ENCODE measurements around the gene ZNF525. TPM values are rescaled to one million over a fixed set of nuclear protein-coding genes. Genes with fewer than 3 reads are reported as not detected.

ZNF525 gene
- polyA plus RNA-seq, 1 of the 3 experiments (the other 2 are of a cell fraction): 2.5 TPM

- H3K9ac ChIP-seq: no peak overlapping the region
- no peaks in the 10 kb centered on the region for H3K79me2 ChIP-seq (ENCODE audit: insufficient read depth)
- no peak overlapping the region for H3K27ac ChIP-seq (ENCODE audit: low read depth in 2 of 2, low read length in 1 of 2)
- H2AFZ ChIP-seq (ENCODE audit: low read depth): no peak overlapping the region
- H3K4me1 ChIP-seq (ENCODE audit: control insufficient read depth in 1 of 2, insufficient read depth in 2 of 2, low read depth in 1 of 2, low read length in 1 of 2): no peaks in the 10 kb centered on the region
- H3K9me2 ChIP-seq: no peaks in the 10 kb centered on the region
- no peak for TF ChIP-seq USF1 (IDR thresholded peaks at IDR 0.05; ENCODE audit: borderline replicate concordance, low read depth)
- no peak for TF ChIP-seq FOXM1 (IDR thresholded peaks at IDR 0.05; ENCODE audit: low read depth)
- TF ChIP-seq TCF12 (IDR thresholded peaks at IDR 0.05): no peak
- TF ChIP-seq SMC3 (IDR thresholded peaks at IDR 0.05; ENCODE audit: low read depth, low read length): no peak
- TF ChIP-seq YY1 (IDR thresholded peaks at IDR 0.05; ENCODE audit: low read depth): no peak
- no peak for TF ChIP-seq FOXJ3 (CRISPR knock-in tag; IDR thresholded peaks at IDR 0.05)
- no peak for TF ChIP-seq FOSL2 (IDR thresholded peaks at IDR 0.05; ENCODE audit: borderline replicate concordance, low read depth)
- no peak for TF ChIP-seq USF2 (IDR thresholded peaks at IDR 0.05; ENCODE audit: borderline replicate concordance, low read depth, low read length)
- TF ChIP-seq EP300 (IDR thresholded peaks at IDR 0.05; ENCODE audit: borderline replicate concordance in 1 of 2, low read depth in 1 of 2, low read length in 1 of 2): no peak
- no peak for TF ChIP-seq PBX3 (IDR thresholded peaks at IDR 0.05)
- TF ChIP-seq REST (IDR thresholded peaks at IDR 0.05; ENCODE audit: low read depth, low read length): no peak
- no peak for TF ChIP-seq GABPA (IDR thresholded peaks at IDR 0.05; ENCODE audit: low read depth)
- no peak for TF ChIP-seq TAF1 (IDR thresholded peaks at IDR 0.05; ENCODE audit: borderline replicate concordance, low read depth, low read length)
- TF ChIP-seq JUND (IDR thresholded peaks at IDR 0.05): no peak
- TF ChIP-seq TEAD4 (IDR thresholded peaks at IDR 0.05; ENCODE audit: borderline replicate concordance, insufficient read depth): no peak
- TF ChIP-seq SIN3A (IDR thresholded peaks at IDR 0.05; ENCODE audit: borderline replicate concordance, low read depth, low read length): no peak
- no peak for TF ChIP-seq IRF3 (IDR thresholded peaks at IDR 0.05; ENCODE audit: low read depth, low read length)
- ChIA-PET CTCF (no interaction called here), POLR2A (no interaction called here)
- no peaks in the 10 kb centered on the region for H4K20me1 ChIP-seq (ENCODE audit: insufficient read depth)
- no peak overlapping the region for H3K4me2 ChIP-seq
- no peak overlapping the region; a peak in 1 of 4 replicates for H3K4me3 ChIP-seq (ENCODE audit: low read depth in 2 of 2, low read length in 1 of 2)
- no peak for DNase-seq
- no peaks in the 10 kb centered on the region for H3K27me3 ChIP-seq (ENCODE audit: insufficient read depth)
- H3K36me3 ChIP-seq (replicated peaks in 1 of 2; ENCODE audit: control insufficient read depth in 1 of 2, insufficient read depth in 2 of 2, low read length in 1 of 2): peaks cover 11 to 49% of the 10 kb centered on the region in 2 experiments
- peaks cover 16% of the 10 kb centered on the region for H3K9me3 ChIP-seq
- H3F3A ChIP-seq (replicated peaks; ENCODE audit: insufficient read depth): no peaks in the 10 kb centered on the region
- WGBS (ENCODE audit: low lambda C conversion rate): 69% methylated on average over 3 of the region's 3 CpGs
These were observed 15.9 kb downstream of the ZNF525 start for GRCh38 chr19:53381376-53381775.
